Heart right ventricle (tissue), 16 donors: ENCODE data around the gene C15orf40. TPM values are rescaled to one million over a fixed set of nuclear protein-coding genes. Genes with fewer than 3 reads are reported as not detected.
"Not testable (repeated sequence)": the region's sequence is repeated elsewhere in the genome, so short reads cannot be mapped to it uniquely, and the experiment has no call there.

Experiments used
- ATAC-seq, 8 donors: fragments of 200-7000 bp; cut with Tn5 transposase; one replicate each; pipeline ENCODE4 v1.9.1; 2020; ENCODE audit warnings: mild to moderate bottlenecking in 8 of 8, moderate library complexity in 8 of 8, moderate number of reproducible peaks in 1 of 8
- DNase-seq, 2 donors: peaks; one replicate each; pipeline ENCODE4 v3.0.0-alpha.2; 2020
- H3K27ac ChIP-seq, 10 donors: fragments of 200-600 bp; sonication (generic) in 2 of 10; one replicate each; pipeline versions ENCODE4 v1.5.0 to v1.8.0; 2020 to 2022; ENCODE audit warnings: mild to moderate bottlenecking in 3 of 10
- H3K27me3 ChIP-seq, 7 donors: fragments of 200-600 bp; one replicate each; pipeline ENCODE4 v1.8.0; 2021 to 2022; ENCODE audit warnings: mild to moderate bottlenecking in 2 of 7
- H3K36me3 ChIP-seq, 9 donors: fragments of 200-600 bp; sonication (generic) in 1 of 9; one replicate each; pipeline versions ENCODE4 v1.5.0 to v1.8.0; 2020 to 2022; ENCODE audit warnings: mild to moderate bottlenecking in 2 of 9
- H3K4me1 ChIP-seq, 9 donors: fragments of 200-600 bp; sonication (generic) in 1 of 9; one replicate each; pipeline versions ENCODE4 v1.5.0 to v1.8.0; 2020 to 2022; ENCODE audit warnings: mild to moderate bottlenecking in 4 of 9
- H3K4me3 ChIP-seq, 10 donors: fragments of 200-600 bp; sonication (generic) in 2 of 10; one replicate each; pipeline versions ENCODE4 v1.5.0 to v1.8.0; 2020 to 2022; ENCODE audit warnings: mild to moderate bottlenecking in 7 of 10, moderate library complexity in 2 of 10
- H3K9me3 ChIP-seq, 11 donors: fragments of 200-600 bp in 10 of 11; sonication (generic) in 2 of 11; one replicate each; pipeline versions ENCODE4 v1.5.0 to v1.8.0; 2013 to 2022; ENCODE audit warnings: mild to moderate bottlenecking in 2 of 11, control low read depth in 1 of 11, moderate library complexity in 1 of 11
- WGBS, 2 donors: extraction: QIAGEN DNeasy Blood & Tissue Kit; methylation state at CpG; one replicate each; pipeline ENCODE4 v1.1.7; 2013; ENCODE audit warnings: inconsistent platforms in 1 of 2; 5-methylcytosine and 5-hydroxymethylcytosine counted together
- intact Hi-C, 10 donors: fragments of 100-400 bp; cut with DNase I; formaldehyde crosslinking; loops; one replicate each; pipeline versions ENCODE4 v1.11.1 to v1.14.2; 2022
- polyA plus RNA-seq, 2 donors: library from polyadenylated mRNA; stranded (reverse); fragments of 200-250 nt; gene quantifications; one replicate each; pipeline ENCODE4 v1.2.3, GENCODE V29; 2013
- total RNA-seq, 10 donors: library from RNA; stranded (reverse); fragmentation: NEBNext Ultra II Directional in 3 of 10; extraction: Animal tissue kit (Norgen Biotek cat#: 25700) in 3 of 10; gene quantifications; one replicate each; pipeline versions ENCODE4 v1.2.1 to v1.2.4, GENCODE V29; 2021 to 2023
- TF ChIP-seq, protein P1 (sequence below), 9 donors: fragments of 200-600 bp; sonication (generic) in 2 of 9; IDR thresholded peaks; one replicate each; pipeline versions ENCODE4 v1.5.0 to v1.8.0; 2021 to 2022; ENCODE audit warnings: antibody characterized with exemption in 9 of 9, mild to moderate bottlenecking in 5 of 9, moderate library complexity in 1 of 9
- donor health status: Arrhythmogenic right ventricular cardiomyopathy.
- donor health status: ischemic (EF 13 %, LVEDD 7.1; RV severe dilation, severe dysfunction).
- donor health status: healthy with polysubstance abuse.
- donor health status: DM: no; HTN: yes; CAD: no.
- donor health status: DM: no; HTN: no; CAD: no.
- donor health status: ischemic (EF 25% LVEDD 6.9; RV normal size, moderate dysfunction).
- donor health status: ischemic (EF 25% LVEDD 5.7; RV mildly dilated, moderate dysfunction).
- donor health status: healthy.
- donor health status: DM: yes; HTN: yes; CAD: no.
- donor health status: Ischemic cardiomyopathy.
- donor health status: ischemic (EF 35%, LVEDD 5.7; RV mildly dilated, moderate dysfunction).
- donor health status: nonischemic (EF 11% LVEDD 7.7; RV severe dilation, severe dysfunction).
- donor health status: DM: yes; HTN: yes; CAD: no.
- donor health status: PGD.
- donor health status: ischemic (EF 29% LVEDD 5.4; RV normal size, mild dysfunction).
- donor health status: nonischemic (EF 23%, LVEDD 6.1; RV moderate dilation, normal function).

The C15orf40 gene
- total and polyA plus RNA-seq, 12 donors: 7.5 to 19.6 (median 11.3) TPM

DNA sequence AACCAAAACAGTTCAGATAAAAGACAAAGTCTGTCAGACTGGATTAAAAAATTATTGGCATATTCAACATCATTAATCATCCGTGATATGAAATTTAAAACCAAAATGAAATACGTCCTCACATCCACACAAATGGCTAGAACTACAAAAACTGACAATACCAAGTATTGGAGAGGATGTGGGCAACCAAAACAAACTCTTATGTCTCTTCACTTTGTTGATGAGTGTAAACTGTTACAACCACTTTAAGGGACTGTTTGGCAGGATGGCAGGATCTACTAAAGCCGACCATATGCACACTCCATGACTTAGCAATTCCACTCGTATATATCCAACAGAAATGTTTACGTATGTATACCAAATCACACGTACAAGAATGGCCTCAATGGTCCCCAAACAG, 24.8 kb upstream of the C15orf40 start:
- Histone ChIP-seq H3K9me3 (peaks cover 0 to 18% (median 0%) of the 10 kb centered on the region in 11 donors), H3K27ac (no peak overlapping the region), H3K36me3 (peaks cover 0 to 82% (median 18%) of the 10 kb centered on the region in 9 donors), H3K4me3 (no peak overlapping the region), H3K4me1 (no peaks in the 10 kb centered on the region), H3K27me3 (no peaks in the 10 kb centered on the region)
- ATAC-seq (no peak), DNase-seq (no peak)
- WGBS, 2 donors: 96 to 98% methylated on average over 6 of the region's 6 CpGs
- TF ChIP-seq, protein P1, sequence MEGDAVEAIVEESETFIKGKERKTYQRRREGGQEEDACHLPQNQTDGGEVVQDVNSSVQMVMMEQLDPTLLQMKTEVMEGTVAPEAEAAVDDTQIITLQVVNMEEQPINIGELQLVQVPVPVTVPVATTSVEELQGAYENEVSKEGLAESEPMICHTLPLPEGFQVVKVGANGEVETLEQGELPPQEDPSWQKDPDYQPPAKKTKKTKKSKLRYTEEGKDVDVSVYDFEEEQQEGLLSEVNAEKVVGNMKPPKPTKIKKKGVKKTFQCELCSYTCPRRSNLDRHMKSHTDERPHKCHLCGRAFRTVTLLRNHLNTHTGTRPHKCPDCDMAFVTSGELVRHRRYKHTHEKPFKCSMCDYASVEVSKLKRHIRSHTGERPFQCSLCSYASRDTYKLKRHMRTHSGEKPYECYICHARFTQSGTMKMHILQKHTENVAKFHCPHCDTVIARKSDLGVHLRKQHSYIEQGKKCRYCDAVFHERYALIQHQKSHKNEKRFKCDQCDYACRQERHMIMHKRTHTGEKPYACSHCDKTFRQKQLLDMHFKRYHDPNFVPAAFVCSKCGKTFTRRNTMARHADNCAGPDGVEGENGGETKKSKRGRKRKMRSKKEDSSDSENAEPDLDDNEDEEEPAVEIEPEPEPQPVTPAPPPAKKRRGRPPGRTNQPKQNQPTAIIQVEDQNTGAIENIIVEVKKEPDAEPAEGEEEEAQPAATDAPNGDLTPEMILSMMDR (IDR thresholded peaks at IDR 0.05): no peak
- intact Hi-C loops: no loop called here

DNA sequence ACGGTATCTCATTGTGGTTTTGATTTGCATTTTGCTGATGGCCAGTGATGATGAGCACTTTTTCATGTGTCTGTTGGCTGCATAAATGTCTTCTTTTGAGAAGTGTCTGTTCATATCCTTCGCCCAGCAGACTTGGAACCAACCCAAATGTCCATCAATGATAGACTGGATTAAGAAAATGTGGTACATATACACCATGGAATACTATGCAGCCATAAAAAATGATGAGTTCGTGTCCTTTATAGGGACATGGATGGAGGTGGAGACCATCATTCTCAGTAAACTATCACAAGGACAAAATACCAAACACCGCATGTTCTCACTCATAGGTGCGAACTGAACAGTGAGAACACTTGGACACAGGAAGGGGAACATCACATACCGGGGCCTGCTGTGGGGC, 19.8 kb upstream of the C15orf40 start:
- ATAC-seq, H3K27ac ChIP-seq, H3K4me1 ChIP-seq, intact Hi-C loops, H3K27me3 ChIP-seq, H3K9me3 ChIP-seq, H3K4me3 ChIP-seq, DNase-seq: not testable (repeated sequence)
- 96 to 99% methylated on average over 6 of the region's 6 CpGs for WGBS, 2 donors
- peaks cover 0 to 86% (median 21%) of the 10 kb centered on the region in 9 donors for H3K36me3 ChIP-seq

DNA sequence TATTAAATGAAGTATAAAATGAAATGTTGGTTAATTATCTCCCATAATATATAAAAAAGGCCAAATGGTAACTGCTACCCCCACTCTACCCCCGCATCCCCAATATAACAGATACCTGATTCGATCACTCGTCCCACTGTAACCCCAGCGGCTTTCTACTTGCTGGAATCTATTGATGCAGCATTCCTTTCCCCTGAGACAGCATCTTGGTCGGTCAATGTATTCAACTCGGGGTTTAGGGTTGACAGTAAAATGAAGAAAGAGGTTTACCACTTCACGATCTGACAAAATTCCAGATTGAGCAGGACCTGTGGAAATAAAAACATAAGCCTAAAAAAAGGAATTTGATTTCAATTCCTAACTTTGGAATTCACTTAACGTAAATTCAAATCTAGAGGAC, 18.6 kb upstream of the C15orf40 start:
- intact Hi-C loops: no loop called here
- H3K27ac ChIP-seq: no peak overlapping the region
- WGBS, 2 donors: 86 to 89% methylated on average over 8 of the region's 8 CpGs
- H3K4me3 ChIP-seq: no peak overlapping the region
- H3K9me3 ChIP-seq: peaks cover 0 to 8% (median 0%) of the 10 kb centered on the region in 11 donors
- no peak for DNase-seq
- H3K27me3 ChIP-seq: no peaks in the 10 kb centered on the region
- TF ChIP-seq, protein P1 (IDR thresholded peaks at IDR 0.05): no peak
- peaks cover 0 to 96% (median 25%) of the 10 kb centered on the region in 9 donors for H3K36me3 ChIP-seq
- no peaks in the 10 kb centered on the region for H3K4me1 ChIP-seq
- no peak for ATAC-seq

DNA sequence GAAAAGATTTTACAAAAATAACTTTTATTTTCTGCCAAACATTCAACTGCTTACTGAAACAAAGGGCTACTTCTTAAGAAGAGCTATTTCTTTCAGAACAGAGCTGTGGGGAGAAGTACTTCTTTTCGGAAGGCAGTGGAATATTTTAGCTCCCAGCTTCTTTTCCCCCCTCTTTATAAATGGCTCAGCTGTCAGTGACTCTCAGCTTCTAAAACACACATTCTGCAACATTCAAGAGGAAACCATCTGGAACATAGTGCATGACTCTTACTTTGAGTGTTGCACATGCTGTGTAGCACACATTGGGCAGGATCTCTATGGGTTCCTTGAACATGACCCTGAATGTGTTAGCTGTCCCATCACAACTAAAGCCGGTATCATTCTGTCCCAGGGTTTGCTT, 7.0 kb upstream of the C15orf40 start:
- TF ChIP-seq, protein P1 (IDR thresholded peaks at IDR 0.05): no peak
- ATAC-seq (no peak), DNase-seq (no peak)
- 93 to 94% methylated on average over 2 of the region's 2 CpGs for WGBS, 2 donors
- Histone ChIP-seq H3K27ac (no peak overlapping the region), H3K4me3 (no peak overlapping the region), H3K27me3 (no peaks in the 10 kb centered on the region), H3K4me1 (no peaks in the 10 kb centered on the region), H3K36me3 (peaks cover 0 to 81% (median 23%) of the 10 kb centered on the region in 9 donors), H3K9me3 (no peaks in the 10 kb centered on the region)
- intact Hi-C loops: loop anchor here in 3 of 10 donors (10.0 kb wide), 4 partner anchors 46 to 474 kb away; partner anchors contain the start of genes BTBD1 (in 2 of the 3), HDGFL3 (in 1 of the 3), RPS17 (in 1 of the 3) and TM6SF1 (in 1 of the 3)

DNA sequence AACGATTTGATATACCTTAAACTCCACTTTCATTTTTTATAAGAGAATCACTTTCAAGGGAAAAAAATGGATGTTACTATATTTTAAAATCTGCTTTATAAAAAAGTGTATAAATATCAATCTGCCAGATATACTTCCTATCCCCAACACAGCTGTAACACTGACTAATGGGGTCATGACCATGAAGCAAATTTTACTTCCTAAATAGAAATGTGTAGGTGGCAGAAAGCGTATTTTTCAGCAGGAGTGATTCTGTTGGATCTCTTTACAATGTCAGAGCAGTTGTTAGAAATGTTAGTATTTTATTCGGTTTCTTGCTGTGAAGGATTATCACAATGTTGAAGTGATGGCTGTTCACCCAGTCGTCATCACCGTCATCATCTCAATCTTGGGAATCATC, 5.5 kb upstream of the C15orf40 start:
- peaks cover 4 to 13% (median 9%) of the 10 kb centered on the region in 9 donors for H3K4me1 ChIP-seq
- 82 to 85% methylated on average over 5 of the region's 5 CpGs for WGBS, 2 donors
- H3K9me3 ChIP-seq: no peaks in the 10 kb centered on the region
- ATAC-seq: no peak
- intact Hi-C loops: loop anchor here in 3 of 10 donors (10.0 kb wide), 4 partner anchors 48 to 472 kb away; partner anchors contain the start of genes BTBD1 (in 2 of the 3), HDGFL3 (in 1 of the 3), RPS17 (in 1 of the 3) and TM6SF1 (in 1 of the 3)
- H3K27ac ChIP-seq: no peak overlapping the region
- no peaks in the 10 kb centered on the region for H3K27me3 ChIP-seq
- no peak overlapping the region for H3K4me3 ChIP-seq
- DNase-seq: no peak
- TF ChIP-seq, protein P1 (IDR thresholded peaks at IDR 0.05): no peak
- peaks cover 0 to 67% (median 23%) of the 10 kb centered on the region in 9 donors for H3K36me3 ChIP-seq
